ENCODE results near the gene RAB5A. TPM values are rescaled to one million over a fixed set of nuclear protein-coding genes. Genes with fewer than 3 reads are reported as not detected.
A peak's percentile ranks its signal among the peaks of the same experiment; 100 is the strongest.

RAB5A gene
- total and polyA plus RNA-seq, 7 experiments from 2014 or later = 28.6 to 92.2 (median 53.8) TPM

- H3K27ac ChIP-seq (ENCODE audit: low read depth, low read length) = peak overlapping the region; percentile 94
- no peak overlapping the region for H3K4me3 ChIP-seq (ENCODE audit: low read length)
- no peak for ATAC-seq
- DNase-seq = no peak
- ChIA-PET CTCF (no interaction called here), POLR2A (no interaction called here)
- peaks cover 0 to 4% (median 0%) of the 10 kb centered on the region in 5 donors for H3K36me3 Mint-ChIP-seq
- peaks cover 19 to 24% of the 10 kb centered on the region in 2 donors for H3K4me1 ChIP-seq (ENCODE audit: control insufficient read depth in 2 of 2, insufficient read depth in 2 of 2, low read length in 2 of 2)
- peaks cover 13 to 53% (median 45%) of the 10 kb centered on the region in 7 donors for H3K4me1 Mint-ChIP-seq
- H3K27me3 Mint-ChIP-seq = peaks cover 0 to 3% (median 0%) of the 10 kb centered on the region in 5 donors
- H3K27ac Mint-ChIP-seq = peak overlapping the region; percentile 42 to 100 (median 98)
- peaks cover 0 to 3% (median 0%) of the 10 kb centered on the region in 11 donors for H3K9me3 Mint-ChIP-seq
- H3K36me3 ChIP-seq (ENCODE audit: control insufficient read depth in 2 of 3, insufficient read depth in 3 of 3, low read length in 3 of 3) = peaks cover 0 to 10% (median 0%) of the 10 kb centered on the region in 3 experiments
- H3K4me3 Mint-ChIP-seq = peak overlapping the region; percentile 44 to 99 (median 96)
- no peaks in the 10 kb centered on the region for H3K27me3 ChIP-seq (ENCODE audit: control insufficient read depth in 2 of 2, insufficient read depth in 2 of 2, low read length in 2 of 2)
- intact Hi-C loops (cut with micrococcal nuclease) = loop anchor here (5.0 to 10.0 kb wide), 4 partner anchors 843 to 1501 kb away; no protein-coding TSS in a partner anchor
- H3K9me3 ChIP-seq (ENCODE audit: control insufficient read depth in 2 of 3, low read length in 3 of 3) = no peaks in the 10 kb centered on the region
Observed at GRCh38 chr3:19945534-19945933, 1.4 kb upstream of the RAB5A start.

GRCh38 chr3:19945969-19946831 lies 697 bp upstream of the RAB5A start:
- intact Hi-C loops (cut with micrococcal nuclease) = loop anchor here (2.0 to 10.0 kb wide), 7 partner anchors 29 to 1501 kb away; no protein-coding TSS in a partner anchor
- peak overlapping the region; percentile 88 for H3K4me3 ChIP-seq (ENCODE audit: low read length)
- H3K4me3 Mint-ChIP-seq = peak overlapping the region; percentile 91 to 99 (median 97)
- H3K36me3 ChIP-seq (ENCODE audit: control insufficient read depth in 2 of 3, insufficient read depth in 3 of 3, low read length in 3 of 3) = peaks cover 0 to 10% (median 0%) of the 10 kb centered on the region in 3 experiments
- H3K9me3 ChIP-seq (ENCODE audit: control insufficient read depth in 2 of 3, low read length in 3 of 3) = no peaks in the 10 kb centered on the region
- H3K9me3 Mint-ChIP-seq = peaks cover 0 to 3% (median 0%) of the 10 kb centered on the region in 11 donors
- DNase-seq = peak in 3 of 9 donors; percentile 1 to 47 (median 14)
- H3K4me1 ChIP-seq (ENCODE audit: control insufficient read depth in 2 of 2, insufficient read depth in 2 of 2, low read length in 2 of 2) = peaks cover 19 to 24% of the 10 kb centered on the region in 2 donors
- H3K27ac Mint-ChIP-seq = peak overlapping the region; percentile 98 to 100 (median 99)
- H3K27ac ChIP-seq (ENCODE audit: low read depth, low read length) = peak overlapping the region; percentile 94
- peaks cover 18 to 60% (median 52%) of the 10 kb centered on the region in 7 donors for H3K4me1 Mint-ChIP-seq
- POLR2A ChIA-PET = no interaction called here
- peaks cover 0 to 8% (median 4%) of the 10 kb centered on the region in 5 donors for H3K36me3 Mint-ChIP-seq
- peaks cover 0 to 3% (median 0%) of the 10 kb centered on the region in 5 donors for H3K27me3 Mint-ChIP-seq
- H3K27me3 ChIP-seq (ENCODE audit: control insufficient read depth in 2 of 2, insufficient read depth in 2 of 2, low read length in 2 of 2) = no peaks in the 10 kb centered on the region
- peak; percentile 1 for ATAC-seq
- CTCF ChIA-PET = no interaction called here

GRCh38 chr3:19947549-19948225 lies 790 bp downstream of the RAB5A start:
- Histone ChIP-seq H3K36me3 (ENCODE audit: control insufficient read depth in 2 of 3, insufficient read depth in 3 of 3, low read length in 3 of 3) (peaks cover 0 to 23% (median 0%) of the 10 kb centered on the region in 3 experiments), H3K9me3 (ENCODE audit: control insufficient read depth in 2 of 3, low read length in 3 of 3) (no peaks in the 10 kb centered on the region), H3K27ac (ENCODE audit: low read depth, low read length) (peak overlapping the region; percentile 94), H3K4me3 (ENCODE audit: low read length) (peak overlapping the region; percentile 88), H3K4me1 (ENCODE audit: control insufficient read depth in 2 of 2, insufficient read depth in 2 of 2, low read length in 2 of 2) (peaks cover 19 to 31% of the 10 kb centered on the region in 2 donors), H3K27me3 (ENCODE audit: control insufficient read depth in 2 of 2, insufficient read depth in 2 of 2, low read length in 2 of 2) (no peaks in the 10 kb centered on the region)
- Mint-ChIP-seq H3K4me1 (peaks cover 32 to 75% (median 66%) of the 10 kb centered on the region in 7 donors), H3K27me3 (peaks cover 0 to 3% (median 0%) of the 10 kb centered on the region in 5 donors), H3K4me3 (peak overlapping the region; percentile 91 to 99 (median 97)), H3K9me3 (peaks cover 0 to 7% (median 0%) of the 10 kb centered on the region in 11 donors), H3K36me3 (peaks cover 0 to 17% (median 7%) of the 10 kb centered on the region in 5 donors), H3K27ac (peak overlapping the region; percentile 98 to 100 (median 99))
- ChIA-PET CTCF (no interaction called here), POLR2A (interaction anchor here (0.7 to 1.9 kb wide), 5 partner anchors 11 to 238 kb away, joined by 3 to 5 read pairs (median 3); partner anchors contain the start of genes KAT2B and SGO1)
- intact Hi-C loops (cut with micrococcal nuclease) = loop anchor here (1.0 to 10.0 kb wide), 12 partner anchors 16 to 1503 kb away; partner anchors contain the start of genes SGO1 (in 2 of the 2) and KAT2B (in 1 of the 2)
- DNase-seq = peak; percentile 34 to 71 (median 59)
- ATAC-seq = peak; percentile 31

GRCh38 chr3:19948226-19948591 lies 1.3 kb downstream of the RAB5A start:
- Histone ChIP-seq H3K9me3 (ENCODE audit: control insufficient read depth in 2 of 3, low read length in 3 of 3) (no peaks in the 10 kb centered on the region), H3K27ac (ENCODE audit: low read depth, low read length) (peak overlapping the region; percentile 94), H3K4me3 (ENCODE audit: low read length) (peak overlapping the region; percentile 88), H3K4me1 (ENCODE audit: control insufficient read depth in 2 of 2, insufficient read depth in 2 of 2, low read length in 2 of 2) (peaks cover 19 to 31% of the 10 kb centered on the region in 2 donors), H3K36me3 (ENCODE audit: control insufficient read depth in 2 of 3, insufficient read depth in 3 of 3, low read length in 3 of 3) (peaks cover 0 to 25% (median 0%) of the 10 kb centered on the region in 3 experiments), H3K27me3 (ENCODE audit: control insufficient read depth in 2 of 2, insufficient read depth in 2 of 2, low read length in 2 of 2) (no peaks in the 10 kb centered on the region)
- DNase-seq (no peak), ATAC-seq (no peak)
- POLR2A ChIA-PET = interaction anchor here (0.7 to 1.9 kb wide), 4 partner anchors 10 to 238 kb away, joined by 3 to 5 read pairs (median 4); partner anchors contain the start of genes KAT2B and SGO1
- Mint-ChIP-seq H3K9me3 (peaks cover 0 to 7% (median 0%) of the 10 kb centered on the region in 11 donors), H3K4me3 (peak overlapping the region; percentile 91 to 99 (median 97)), H3K27ac (peak overlapping the region; percentile 98 to 100 (median 99)), H3K4me1 (peaks cover 32 to 79% (median 66%) of the 10 kb centered on the region in 7 donors), H3K27me3 (peaks cover 0 to 3% (median 0%) of the 10 kb centered on the region in 5 donors), H3K36me3 (peaks cover 0 to 17% (median 7%) of the 10 kb centered on the region in 5 donors)
- intact Hi-C loops (cut with micrococcal nuclease) = loop anchor here (5.0 to 10.0 kb wide), 4 partner anchors 846 to 1503 kb away; no protein-coding TSS in a partner anchor
- CTCF ChIA-PET = interaction anchor here (0.7 kb wide), 1 partner anchor 1212 kb away, joined by 3 read pairs; no protein-coding TSS in a partner anchor

- Histone ChIP-seq H3K4me3 (ENCODE audit: low read length) (no peak overlapping the region), H3K4me1 (ENCODE audit: control insufficient read depth in 2 of 2, insufficient read depth in 2 of 2, low read length in 2 of 2) (peaks cover 19 to 31% of the 10 kb centered on the region in 2 donors), H3K27ac (ENCODE audit: low read depth, low read length) (peak overlapping the region; percentile 14), H3K9me3 (ENCODE audit: control insufficient read depth in 2 of 3, low read length in 3 of 3) (no peaks in the 10 kb centered on the region), H3K27me3 (ENCODE audit: control insufficient read depth in 2 of 2, insufficient read depth in 2 of 2, low read length in 2 of 2) (no peaks in the 10 kb centered on the region), H3K36me3 (ENCODE audit: control insufficient read depth in 2 of 3, insufficient read depth in 3 of 3, low read length in 3 of 3) (peaks cover 0 to 46% (median 0%) of the 10 kb centered on the region in 3 experiments)
- intact Hi-C loops (cut with micrococcal nuclease) = no loop called here
- POLR2A ChIA-PET = no interaction called here
- CTCF ChIA-PET = no interaction called here
- DNase-seq (no peak), ATAC-seq (no peak)
- Mint-ChIP-seq H3K36me3 (peaks cover 4 to 27% (median 10%) of the 10 kb centered on the region in 5 donors), H3K4me3 (peak overlapping the region in 1 of 10 donors; percentile 91), H3K27ac (no peak overlapping the region), H3K9me3 (peaks cover 0 to 7% (median 0%) of the 10 kb centered on the region in 11 donors), H3K27me3 (peaks cover 0 to 3% (median 0%) of the 10 kb centered on the region in 5 donors), H3K4me1 (peaks cover 32 to 91% (median 66%) of the 10 kb centered on the region in 7 donors)
Observed at GRCh38 chr3:19950316-19950715, 3.4 kb downstream of the RAB5A start.

- Mint-ChIP-seq H3K27ac (no peak overlapping the region), H3K27me3 (no peaks in the 10 kb centered on the region), H3K4me3 (peak overlapping the region in 1 of 10 donors; percentile 11), H3K9me3 (peaks cover 0 to 3% (median 0%) of the 10 kb centered on the region in 11 donors), H3K36me3 (peaks cover 4 to 39% (median 17%) of the 10 kb centered on the region in 5 donors), H3K4me1 (peaks cover 25 to 89% (median 67%) of the 10 kb centered on the region in 7 donors)
- Histone ChIP-seq H3K9me3 (ENCODE audit: control insufficient read depth in 2 of 3, low read length in 3 of 3) (no peaks in the 10 kb centered on the region), H3K4me1 (ENCODE audit: control insufficient read depth in 2 of 2, insufficient read depth in 2 of 2, low read length in 2 of 2) (peaks cover 6% of the 10 kb centered on the region in 2 donors), H3K36me3 (ENCODE audit: control insufficient read depth in 2 of 3, insufficient read depth in 3 of 3, low read length in 3 of 3) (peaks cover 0 to 42% (median 0%) of the 10 kb centered on the region in 3 experiments), H3K27me3 (ENCODE audit: control insufficient read depth in 2 of 2, insufficient read depth in 2 of 2, low read length in 2 of 2) (no peaks in the 10 kb centered on the region), H3K4me3 (ENCODE audit: low read length) (no peak overlapping the region), H3K27ac (ENCODE audit: low read depth, low read length) (no peak overlapping the region)
- intact Hi-C loops (cut with micrococcal nuclease) = no loop called here
- CTCF ChIA-PET = no interaction called here
- ATAC-seq (no peak), DNase-seq (no peak)
- POLR2A ChIA-PET = interaction anchor here (0.7 kb wide), 1 partner anchor 1584 kb away, joined by 3 read pairs; no protein-coding TSS in a partner anchor
Observed at GRCh38 chr3:19954676-19955075, 7.8 kb downstream of the RAB5A start.

Measured in naive thymus-derived CD4-positive, alpha-beta T cell (primary cell).